H1 (cell line): ENCODE results near the gene MIPEP. TPM values are rescaled to one million over a fixed set of nuclear protein-coding genes. Genes with fewer than 3 reads are reported as not detected.

Experiments used
- CTCF ChIA-PET: fragments of 300-600 bp; sonication (Branson Sonifier 250); formaldehyde crosslinking; loops from one replicate; lab custom pipeline; 2021; ENCODE audit not compliant: partially characterized antibody; lab: Charles Lee
- POLR2A ChIA-PET: fragments of 300-600 bp; sonication (Branson Sonifier 250); formaldehyde crosslinking; loops from one replicate; lab custom pipeline; 2021; ENCODE audit warnings: inconsistent platforms; ENCODE audit not compliant: partially characterized antibody; lab: Charles Lee
- DNase-seq, 2 experiments: peaks; one replicate each; pipeline versions ENCODE4 v3.0.0 to v3.0.0-alpha.2; 2010 to 2022; ENCODE audit warnings: low spot score in 2 of 2, low read depth in 1 of 2, mixed read lengths in 1 of 2
- FAIRE-seq: peaks from 2 replicates; lab custom pipeline; 2011; peaks lifted over from hg19 to GRCh38; lab: Jason Lieb, UNC
- H2AFZ ChIP-seq: 2 replicates; pipeline ENCODE4 v1.8.1; 2012; ENCODE audit warnings: low read length, inconsistent platforms
- H2AK5ac ChIP-seq: 2 replicates; pipeline ENCODE4 v1.6.1; 2013; ENCODE audit warnings: low read depth, low read length
- H2BK120ac ChIP-seq: replicated peaks from 2 replicates; pipeline ENCODE3; 2013; ENCODE audit warnings: low read depth, low read length, inconsistent platforms
- H2BK12ac ChIP-seq: 2 replicates; pipeline ENCODE4 v1.6.1; 2013; ENCODE audit warnings: low read depth, low read length
- H2BK15ac ChIP-seq: 2 replicates; pipeline ENCODE4 v1.6.1; 2013; ENCODE audit warnings: low read length
- H2BK20ac ChIP-seq: 2 replicates; pipeline ENCODE4 v1.6.1; 2013; ENCODE audit warnings: low read length
- H2BK5ac ChIP-seq: 2 replicates; pipeline ENCODE4 v1.6.1; 2013; ENCODE audit warnings: low read depth, low read length
- H3K14ac ChIP-seq: 2 replicates; pipeline ENCODE4 v1.6.1; 2013; ENCODE audit warnings: inconsistent platforms; ENCODE audit not compliant: insufficient read length
- H3K18ac ChIP-seq: 2 replicates; pipeline ENCODE4 v1.6.1; 2013; ENCODE audit warnings: low read length; ENCODE audit errors: extremely low read depth
- H3K23ac ChIP-seq: 2 replicates; pipeline ENCODE4 v1.6.1; 2013; ENCODE audit warnings: inconsistent platforms; ENCODE audit not compliant: insufficient read length
- H3K23me2 ChIP-seq: 2 replicates; pipeline ENCODE4 v1.6.1; 2013; ENCODE audit warnings: low read depth, low read length
- H3K27ac ChIP-seq: 2 replicates; pipeline ENCODE4 v1.6.1; 2011; ENCODE audit warnings: low read depth, low read length, inconsistent platforms
- H3K27me3 ChIP-seq, 4 experiments: replicated peaks in 1 of 4; 1 replicate in 1 of 4; 2 replicates in 3 of 4; pipeline versions ENCODE4 v1.6.1 to v1.8.1; 2011 to 2013; ENCODE audit warnings: low read length in 3 of 4, mild to moderate bottlenecking in 3 of 4, inconsistent platforms in 2 of 4, mixed read lengths in 2 of 4, moderate library complexity in 1 of 4; ENCODE audit not compliant: control insufficient read depth in 3 of 4, insufficient read depth in 3 of 4; ENCODE audit errors: extremely low read depth in 1 of 4
- H3K36me3 ChIP-seq, 4 experiments: 2 replicates each; pipeline versions ENCODE4 v1.6.1 to v1.8.1; 2011 to 2013; ENCODE audit warnings: mild to moderate bottlenecking in 4 of 4, low read length in 3 of 4, moderate library complexity in 2 of 4, control low read depth in 1 of 4, inconsistent platforms in 1 of 4; ENCODE audit not compliant: insufficient read depth in 4 of 4, control insufficient read depth in 2 of 4
- H3K4ac ChIP-seq: replicated peaks from 2 replicates; pipeline ENCODE3; 2013; ENCODE audit warnings: low read length, low read depth, mixed read lengths, inconsistent platforms; ENCODE audit not compliant: insufficient read length
- H3K4me1 ChIP-seq, 4 experiments: replicated peaks in 1 of 4; 1 replicate in 1 of 4; 2 replicates in 3 of 4; pipeline versions ENCODE4 v1.6.1 to v1.8.1; 2011 to 2013; ENCODE audit warnings: low read length in 3 of 4, inconsistent platforms in 2 of 4, mixed read lengths in 1 of 4; ENCODE audit not compliant: insufficient read depth in 4 of 4, control insufficient read depth in 3 of 4
- H3K4me2 ChIP-seq, 2 experiments: 2 replicates each; pipeline versions ENCODE4 v1.6.1 to v1.8.1; 2011 to 2013; ENCODE audit warnings: low read depth in 2 of 2, low read length in 2 of 2, control low read depth in 1 of 2, inconsistent platforms in 1 of 2, mild to moderate bottlenecking in 1 of 2; ENCODE audit not compliant: insufficient read depth in 1 of 2
- H3K4me3 ChIP-seq, 4 experiments: fragments of 200-600, 300-600 bp in 1 of 4; sonication (generic), shearing (Covaris generic), sonication (Bioruptor Twin) in 1 of 4; 2 replicates each; pipeline versions ENCODE4 v1.5.1 to v1.8.1; 2011 to 2016; ENCODE audit warnings: low read length in 4 of 4, low read depth in 3 of 4, control low read depth in 2 of 4, inconsistent platforms in 2 of 4, mild to moderate bottlenecking in 2 of 4, mixed read lengths in 1 of 4, moderate library complexity in 1 of 4; ENCODE audit not compliant: insufficient read depth in 2 of 4; ENCODE audit errors: extremely low read depth in 1 of 4
- H3K56ac ChIP-seq: replicated peaks from 2 replicates; pipeline ENCODE3; 2013; ENCODE audit warnings: low read depth, mild to moderate bottlenecking, mixed read lengths, low read length, inconsistent platforms; ENCODE audit not compliant: insufficient read length
- H3K79me1 ChIP-seq: 2 replicates; pipeline ENCODE4 v1.6.1; 2013; ENCODE audit warnings: low read depth, low read length, control low read depth
- H3K79me2 ChIP-seq, 2 experiments: 2 replicates each; pipeline versions ENCODE4 v1.6.1 to v1.8.1; 2012 to 2013; ENCODE audit warnings: low read length in 2 of 2, mild to moderate bottlenecking in 2 of 2, inconsistent platforms in 1 of 2; ENCODE audit not compliant: insufficient read depth in 2 of 2, control insufficient read depth in 1 of 2
- H3K9ac ChIP-seq, 4 experiments: replicated peaks in 1 of 4; 1 replicate in 1 of 4; 2 replicates in 3 of 4; pipeline versions ENCODE4 v1.6.1 to v1.8.1; 2011 to 2013; ENCODE audit warnings: low read depth in 3 of 4, low read length in 3 of 4, control low read depth in 2 of 4, mild to moderate bottlenecking in 2 of 4, moderate library complexity in 2 of 4, inconsistent platforms in 1 of 4; ENCODE audit errors: extremely low read depth in 1 of 4
- H3K9me3 ChIP-seq, 2 experiments: 2 replicates each; pipeline versions ENCODE4 v1.6.1 to v1.8.1; 2012 to 2013; ENCODE audit warnings: mild to moderate bottlenecking in 2 of 2, moderate library complexity in 2 of 2, control low read depth in 1 of 2, inconsistent platforms in 1 of 2, low read depth in 1 of 2, low read length in 1 of 2, mixed read lengths in 1 of 2; ENCODE audit not compliant: insufficient read depth in 2 of 2
- H4K20me1 ChIP-seq, 2 experiments: replicated peaks in 1 of 2; 2 replicates each; pipeline versions ENCODE3 to v1.8.1; 2011 to 2013; ENCODE audit warnings: inconsistent platforms in 2 of 2, low read length in 2 of 2, mild to moderate bottlenecking in 1 of 2; ENCODE audit not compliant: insufficient read depth in 2 of 2, control insufficient read depth in 1 of 2
- H4K5ac ChIP-seq: 2 replicates; pipeline ENCODE4 v1.6.1; 2013; ENCODE audit warnings: low read length, low read depth, mixed read lengths, inconsistent platforms; ENCODE audit not compliant: insufficient read length
- H4K8ac ChIP-seq: 2 replicates; pipeline ENCODE4 v1.8.0; 2013; ENCODE audit warnings: mild to moderate bottlenecking, moderate library complexity, low read length, inconsistent platforms; ENCODE audit not compliant: insufficient read depth; ENCODE audit errors: extremely low read depth
- H4K91ac ChIP-seq: replicated peaks from 2 replicates; pipeline ENCODE3; 2013; ENCODE audit warnings: low read length, mixed read lengths, inconsistent platforms; ENCODE audit not compliant: insufficient read length
- BRCA1 ChIP-seq: IDR thresholded peaks from 2 replicates; pipeline ENCODE4 v1.6.1; 2012; ENCODE audit warnings: low read depth, low read length, improper control_type of control experiment
- NANOG ChIP-seq: IDR thresholded peaks from 2 replicates; pipeline ENCODE4 v1.6.1; 2011; ENCODE audit warnings: low read length, low read depth, mild to moderate bottlenecking, inconsistent platforms; ENCODE audit not compliant: insufficient read depth, poor library complexity, severe bottlenecking
- RFX5 ChIP-seq: IDR thresholded peaks from 2 replicates; pipeline ENCODE4 v1.6.1; 2011; ENCODE audit warnings: low read depth, low read length, improper control_type of control experiment, borderline replicate concordance
- RNF2 ChIP-seq: fragments of 200-900, 300-1000 bp; sonication (generic); IDR thresholded peaks from 2 replicates; pipeline ENCODE4 v1.7.1; 2016; ENCODE audit warnings: borderline replicate concordance, low read depth, mild to moderate bottlenecking, antibody characterized with exemption, low read length; ENCODE audit not compliant: poor library complexity, severe bottlenecking; ENCODE audit errors: missing control alignments
- RXRA ChIP-seq: IDR thresholded peaks from 2 replicates; pipeline ENCODE4 v1.6.1; 2011; ENCODE audit warnings: low read depth, mild to moderate bottlenecking, low read length, moderate library complexity; ENCODE audit not compliant: insufficient read depth
- SIX5 ChIP-seq: IDR thresholded peaks from 2 replicates; pipeline ENCODE4 v1.6.1; 2011; ENCODE audit warnings: mild to moderate bottlenecking, low read depth, low read length
- TAF1 ChIP-seq: IDR thresholded peaks from 2 replicates; pipeline ENCODE4 v1.6.1; 2011; ENCODE audit warnings: mild to moderate bottlenecking, low read depth, low read length
- YY1 ChIP-seq: IDR thresholded peaks from 2 replicates; pipeline ENCODE4 v1.6.1; 2011; ENCODE audit warnings: low read depth, mild to moderate bottlenecking, low read length
- WGBS, 2 experiments: shearing (Covaris generic) in 1 of 2; methylation state at CpG; one replicate each; pipeline versions ENCODE4 v1.1.6 to v1.1.7; 2013 to 2015; ENCODE audit warnings: low lambda C conversion rate in 2 of 2, mixed read lengths in 2 of 2, inconsistent platforms in 1 of 2, low coverage in 1 of 2, missing lambda C conversion rate in 1 of 2; ENCODE audit not compliant: insufficient replicate concordance in 2 of 2, insufficient coverage in 1 of 2, insufficient read length in 1 of 2; ENCODE audit errors: extremely low coverage in 1 of 2, missing lambda C conversion rate in 1 of 2; 5-methylcytosine and 5-hydroxymethylcytosine counted together
- polyA plus RNA-seq, 7 experiments: library from polyadenylated mRNA; depleted of rRNA in 3 of 7; stranded (reverse) in 5 of 7; unstranded in 2 of 7; fragments of >200 nt in 5 of 7; fragments of 200-250 nt in 2 of 7; gene quantifications; 1 replicate in 5 of 7; 2 replicates in 1 of 7; 4 replicates in 1 of 7; pipeline versions ENCODE4 v1.2.1 to v1.2.3, GENCODE V29; 2011 to 2013; ENCODE audit warnings: missing spikeins in 2 of 7, mixed read lengths in 2 of 7
- total RNA-seq: library from RNA; stranded (reverse); fragmentation: NEBNext Ultra II Directional; extraction: Animal tissue kit (Norgen Biotek cat#: 25700); gene quantifications from 2 replicates; pipeline ENCODE4 v1.2.1, GENCODE V29; 2021

MIPEP gene
- total and polyA plus RNA-seq, 2 of the 8 experiments (the other 6 are each of a cell fraction or from before 2014, with no cell fraction given), result 24.0 to 24.2 TPM

GRCh38 chr13:23867027-23867491 lies 22.1 kb downstream of the MIPEP start:
- H2BK20ac ChIP-seq, result no peak overlapping the region
- H3K27me3 ChIP-seq, result no peaks in the 10 kb centered on the region
- no peak overlapping the region for H2BK12ac ChIP-seq
- H3K18ac ChIP-seq, result no peak overlapping the region
- H2BK5ac ChIP-seq, result no peak overlapping the region
- no peak overlapping the region for H3K9ac ChIP-seq
- no peaks in the 10 kb centered on the region for H3K9me3 ChIP-seq
- H2BK15ac ChIP-seq, result no peak overlapping the region
- H3K36me3 ChIP-seq, result no peaks in the 10 kb centered on the region
- H3K4me3 ChIP-seq, result no peak overlapping the region
- no peaks in the 10 kb centered on the region for H3K79me2 ChIP-seq
- no peaks in the 10 kb centered on the region for H3K79me1 ChIP-seq
- H3K23me2 ChIP-seq, result no peaks in the 10 kb centered on the region
- peaks cover 0 to 2% of the 10 kb centered on the region in 2 experiments for H4K20me1 ChIP-seq
- peaks cover 0 to 2% (median 0%) of the 10 kb centered on the region in 4 experiments; a peak in 2 of 7 replicates for H3K4me1 ChIP-seq
- H3K23ac ChIP-seq, result no peak overlapping the region
- no peak overlapping the region for H3K27ac ChIP-seq
- H3K56ac ChIP-seq, result no peak overlapping the region
- no peak overlapping the region for H4K8ac ChIP-seq
- DNase-seq, result no peak
- H4K91ac ChIP-seq, result no peak overlapping the region
- no peak overlapping the region for H2BK120ac ChIP-seq
- no peak for FAIRE-seq
- H4K5ac ChIP-seq, result no peak overlapping the region
- no peak overlapping the region for H2AFZ ChIP-seq
- no peak overlapping the region for H3K4ac ChIP-seq
- no peak overlapping the region for H3K4me2 ChIP-seq
- no peak overlapping the region for H3K14ac ChIP-seq
- no peak overlapping the region for H2AK5ac ChIP-seq
- CTCF ChIA-PET, result interaction anchor here (1.5 kb wide), 1 partner anchor 22 kb away, joined by 4 read pairs; no protein-coding TSS in a partner anchor
- WGBS, 2 experiments, result 83% methylated on average over 8 of the region's 8 CpGs; no CpG with 5 or more reads in 1 of the 2 experiments
- POLR2A ChIA-PET, result no interaction called here
- no peak for TF ChIP-seq RFX5
- no peak for TF ChIP-seq NANOG
- no peak for TF ChIP-seq YY1
- TF ChIP-seq RXRA, result no peak
- no peak for TF ChIP-seq RNF2
- no peak for TF ChIP-seq TAF1
- no peak for TF ChIP-seq SIX5
- no peak for TF ChIP-seq BRCA1
